ENCODE measurements around the gene FRMPD3. TPM values are rescaled to one million over a fixed set of nuclear protein-coding genes. Genes with fewer than 3 reads are reported as not detected.

The FRMPD3 gene
- total RNA-seq, 1 donor from 2014 or later: not detected

DNA sequence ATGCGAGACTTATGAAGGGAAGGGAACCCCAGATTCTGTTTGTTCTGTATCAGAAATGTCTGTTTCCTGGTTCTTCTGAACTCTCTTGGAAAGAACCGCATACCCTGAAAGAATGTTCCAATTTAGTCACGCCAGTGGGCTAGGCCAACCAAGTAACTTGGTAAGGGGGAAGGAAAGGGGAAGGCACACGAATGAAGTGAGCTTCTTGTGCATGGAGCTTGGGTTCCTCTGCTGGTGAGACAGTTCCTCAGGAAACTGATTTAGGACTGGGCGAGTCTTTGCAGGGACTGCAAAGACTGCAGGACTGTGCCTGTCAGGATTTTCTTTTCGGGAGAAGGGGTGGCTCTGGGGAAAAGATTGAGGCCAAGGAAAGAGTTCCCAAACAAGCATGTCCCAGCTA lies 35.6 kb downstream of the FRMPD3 start:
- Mint-ChIP-seq H3K27me3 (ENCODE audit: low read depth) (no peaks in the 10 kb centered on the region), H3K4me3 (ENCODE audit: low read depth) (no peak overlapping the region), H3K9me3 (no peaks in the 10 kb centered on the region), H3K4me1 (ENCODE audit: low read depth) (peaks cover 3% of the 10 kb centered on the region), H3K36me3 (ENCODE audit: low read depth) (no peaks in the 10 kb centered on the region), H3K27ac (no peak overlapping the region)
- no peak for DNase-seq (ENCODE audit: low spot score)
- intact Hi-C loops (cut with micrococcal nuclease): no loop called here

DNA sequence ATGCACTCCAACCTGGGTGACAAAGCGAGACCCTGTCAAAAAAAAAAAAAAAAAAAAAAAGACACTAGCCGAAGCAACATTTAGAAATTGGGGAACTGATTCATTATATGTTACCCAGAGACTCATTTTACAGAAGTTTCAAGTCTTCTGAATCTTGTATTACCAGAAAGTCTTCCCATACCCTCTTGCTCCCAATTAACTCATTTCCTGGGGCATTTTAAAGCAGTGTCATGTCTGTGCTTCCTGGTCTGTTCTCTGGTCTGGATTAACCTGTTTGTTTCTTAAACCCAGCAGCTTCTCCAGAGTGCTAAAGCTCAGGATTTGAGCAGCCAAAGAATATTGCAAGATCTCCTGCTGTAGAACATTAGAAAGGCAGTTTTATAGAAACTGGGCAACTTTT lies 43.7 kb downstream of the FRMPD3 start:
- Mint-ChIP-seq H3K4me1 (ENCODE audit: low read depth) (no peaks in the 10 kb centered on the region), H3K27ac (no peak overlapping the region), H3K36me3 (ENCODE audit: low read depth) (no peaks in the 10 kb centered on the region), H3K9me3 (no peaks in the 10 kb centered on the region), H3K27me3 (ENCODE audit: low read depth) (no peaks in the 10 kb centered on the region), H3K4me3 (ENCODE audit: low read depth) (no peak overlapping the region)
- no peak for DNase-seq (ENCODE audit: low spot score)
- intact Hi-C loops (cut with micrococcal nuclease): no loop called here

DNA sequence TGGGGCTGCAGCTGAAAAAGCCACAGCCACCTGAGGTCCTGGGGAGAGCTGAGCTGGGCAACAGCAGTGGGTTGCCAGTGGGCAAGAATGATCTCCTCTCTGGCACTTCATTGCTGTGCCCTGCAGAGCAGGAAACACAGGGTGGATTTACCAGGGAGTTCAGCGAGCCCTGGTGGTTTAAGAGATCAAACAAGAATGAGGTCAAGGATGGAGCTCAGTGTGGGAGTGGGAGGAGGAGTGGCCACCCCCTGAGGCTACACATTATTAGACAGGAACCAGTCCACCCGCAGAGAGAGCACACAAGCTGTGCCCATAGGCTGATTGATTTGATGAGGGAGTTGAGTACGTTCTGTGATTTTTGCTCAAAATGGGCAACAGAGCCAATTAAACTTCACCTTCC lies 47.3 kb downstream of the FRMPD3 start:
- no peak for DNase-seq (ENCODE audit: low spot score)
- no peaks in the 10 kb centered on the region for H3K36me3 Mint-ChIP-seq (ENCODE audit: low read depth)
- H3K27ac Mint-ChIP-seq: no peak overlapping the region
- no peaks in the 10 kb centered on the region for H3K27me3 Mint-ChIP-seq (ENCODE audit: low read depth)
- no peaks in the 10 kb centered on the region for H3K9me3 Mint-ChIP-seq
- no peaks in the 10 kb centered on the region for H3K4me1 Mint-ChIP-seq (ENCODE audit: low read depth)
- H3K4me3 Mint-ChIP-seq (ENCODE audit: low read depth): no peak overlapping the region
- intact Hi-C loops (cut with micrococcal nuclease): no loop called here

Other genes starting within 250 kb of the FRMPD3 start
- gene NUP62CL, start 243.2 kb upstream of the FRMPD3 start, total RNA-seq: 1.3 and 1.4 TPM in 2 replicates
- not detected in 2 replicates for gene DNAAF6, start 243.0 kb upstream of the FRMPD3 start, total RNA-seq
- 94.4 and 94.5 TPM in 2 replicates for gene PRPS1, start 178.9 kb downstream of the FRMPD3 start, total RNA-seq